Measurements from ENCODE around the gene LELP1. TPM values are rescaled to one million over a fixed set of nuclear protein-coding genes. Genes with fewer than 3 reads are reported as not detected.
"Not testable (repeated sequence)": the region's sequence is repeated elsewhere in the genome, so short reads cannot be mapped to it uniquely, and the experiment has no call there.

Gene LELP1
- total RNA-seq (2014; rRNA removed; shearing (Covaris generic)) = not detected in 2 replicates

DNA sequence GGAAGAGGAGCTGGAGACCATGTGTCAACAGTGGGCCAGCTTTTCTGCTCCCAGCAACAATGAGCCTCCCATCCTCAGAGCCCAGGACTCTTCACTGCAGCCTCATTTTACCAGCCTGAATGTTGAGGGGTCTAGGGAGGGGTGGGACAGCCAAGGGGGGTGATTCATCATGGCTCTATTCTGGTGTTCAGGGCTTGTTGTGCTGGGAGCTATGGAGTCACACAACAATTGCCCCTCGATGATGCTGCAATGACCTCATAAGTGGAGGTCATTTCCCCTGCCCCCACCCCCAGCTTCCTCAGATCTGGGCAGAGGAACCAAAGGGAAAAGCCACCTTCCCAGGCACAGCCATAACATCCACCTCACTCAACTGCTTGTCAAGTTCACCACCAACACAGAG, at the start of gene LELP1:
TSS of gene LELP1 (plus strand) at position 301 of the 400 bp plus-strand sequence. CDS start 1,278 bp downstream, outside the sequence.
- DNase-seq (ENCODE audit: low spot score) = no peak

DNA sequence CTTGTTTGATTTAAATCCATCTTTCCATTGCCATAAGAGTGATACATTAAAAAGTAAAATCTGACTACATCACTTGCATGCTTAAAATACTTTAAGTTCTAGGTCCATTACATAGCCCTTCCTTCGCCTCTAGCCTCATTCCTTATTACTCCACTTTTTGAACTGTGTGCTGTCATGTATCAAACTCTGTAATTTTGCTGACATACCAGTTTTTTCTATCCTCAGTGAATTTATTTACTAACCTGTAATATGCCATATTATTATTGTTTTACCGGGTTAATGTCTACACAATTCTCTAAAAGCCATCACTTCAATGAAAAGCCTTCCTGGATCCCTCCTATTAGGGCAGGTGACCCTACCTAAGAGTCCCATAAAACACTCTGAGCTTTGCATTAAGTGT, 47.7 kb upstream of the LELP1 start:
- DNase-seq (ENCODE audit: low spot score) = no peak

DNA sequence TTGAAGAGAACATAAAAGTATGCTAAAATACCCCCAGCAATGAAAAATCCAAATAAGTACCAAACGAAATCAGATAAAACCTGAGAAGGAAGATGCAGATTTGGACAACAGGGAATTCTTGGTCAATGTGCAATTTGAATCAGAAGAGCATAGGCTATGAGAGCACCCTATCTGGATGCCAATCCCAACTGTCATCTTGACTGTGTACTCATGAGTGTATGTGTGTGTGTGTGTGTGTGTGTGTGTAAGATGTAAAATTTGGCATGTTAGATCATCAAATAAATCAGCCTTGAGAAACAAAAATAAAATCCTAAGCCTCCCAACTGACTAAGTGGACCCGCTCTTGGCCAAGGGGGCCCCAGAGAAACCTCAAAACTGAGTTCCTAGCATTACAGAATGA, 34.5 kb upstream of the LELP1 start:
- no peak for DNase-seq (ENCODE audit: low spot score)

DNA sequence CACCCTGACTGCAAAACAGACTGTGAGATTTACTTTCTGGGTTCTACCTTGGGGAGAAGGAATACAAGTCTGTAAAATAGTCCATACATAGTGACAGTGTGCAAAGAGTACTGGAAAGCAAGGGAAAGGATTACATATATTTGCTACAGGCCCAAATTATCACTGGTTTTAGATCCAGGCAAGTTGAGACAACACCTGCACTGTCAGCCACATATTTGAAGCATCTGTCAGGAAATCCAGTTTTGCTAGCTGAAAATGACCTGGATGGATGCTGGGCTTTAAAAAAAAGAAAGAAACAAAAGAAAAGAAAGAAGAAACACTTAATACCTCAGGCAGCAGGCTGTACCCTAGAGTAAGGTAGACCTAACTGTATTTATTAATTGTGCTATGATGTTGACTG, 28.6 kb upstream of the LELP1 start:
- DNase-seq (ENCODE audit: low spot score) = no peak

DNA sequence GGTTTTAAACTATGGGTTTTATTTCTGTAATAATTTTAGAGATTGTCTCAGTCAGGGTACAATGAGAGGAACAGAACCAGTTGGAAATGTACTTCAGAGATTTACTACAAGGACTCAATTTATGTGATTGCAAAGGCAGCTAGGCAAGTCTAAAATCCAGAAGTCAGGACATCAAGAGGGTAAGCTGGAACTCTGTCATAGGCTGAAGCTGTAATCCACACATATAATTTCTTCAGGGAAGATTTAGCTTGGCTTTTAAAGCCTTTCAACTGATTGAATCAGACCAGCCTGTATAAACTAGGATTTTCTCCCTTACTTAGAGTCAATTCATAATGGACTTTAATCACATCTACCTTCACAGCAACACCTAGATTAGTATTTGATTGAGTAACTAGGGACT, 24.3 kb upstream of the LELP1 start:
- no peak for DNase-seq (ENCODE audit: low spot score)

DNA sequence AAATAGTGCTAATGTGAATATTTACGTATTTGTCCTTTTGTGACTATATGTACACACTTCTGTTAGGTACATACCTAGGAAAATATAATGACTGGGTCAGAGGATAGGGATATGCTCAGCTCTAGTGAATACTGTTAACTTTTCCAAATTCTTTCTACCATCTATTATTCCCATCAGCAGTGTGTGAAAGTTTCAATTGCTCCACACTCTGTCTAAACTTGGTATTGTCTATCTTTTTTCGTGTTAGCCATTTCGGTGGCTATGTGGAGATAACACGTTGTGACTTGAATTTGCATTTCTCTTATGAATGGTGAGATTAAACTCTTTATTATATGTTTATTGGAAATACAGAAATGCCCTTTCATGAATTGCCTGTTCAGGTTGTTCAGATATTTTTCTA, 22.7 kb upstream of the LELP1 start:
- DNase-seq (ENCODE audit: low spot score) = no peak

DNA sequence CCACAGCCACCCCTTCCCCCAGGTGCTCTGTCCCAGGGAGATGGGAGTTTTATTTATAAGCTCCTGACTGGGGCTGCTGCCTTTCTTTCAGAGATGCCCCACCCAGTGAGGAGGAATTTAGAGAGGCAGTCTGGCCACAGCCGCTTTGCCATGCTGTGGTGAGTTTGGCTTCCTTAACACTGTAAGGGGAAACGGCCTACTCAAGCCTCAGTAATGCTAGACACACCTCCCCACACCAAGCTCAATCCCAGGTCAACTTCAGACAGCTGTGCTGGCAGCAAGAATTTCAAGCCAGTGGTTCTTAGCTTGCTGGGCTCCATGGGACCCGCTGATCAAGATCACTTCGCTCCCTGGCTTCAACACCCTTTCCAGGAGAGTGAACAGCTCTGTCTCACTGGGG, 14.9 kb upstream of the LELP1 start:
- DNase-seq (ENCODE audit: low spot score) = not testable (repeated sequence)

DNA sequence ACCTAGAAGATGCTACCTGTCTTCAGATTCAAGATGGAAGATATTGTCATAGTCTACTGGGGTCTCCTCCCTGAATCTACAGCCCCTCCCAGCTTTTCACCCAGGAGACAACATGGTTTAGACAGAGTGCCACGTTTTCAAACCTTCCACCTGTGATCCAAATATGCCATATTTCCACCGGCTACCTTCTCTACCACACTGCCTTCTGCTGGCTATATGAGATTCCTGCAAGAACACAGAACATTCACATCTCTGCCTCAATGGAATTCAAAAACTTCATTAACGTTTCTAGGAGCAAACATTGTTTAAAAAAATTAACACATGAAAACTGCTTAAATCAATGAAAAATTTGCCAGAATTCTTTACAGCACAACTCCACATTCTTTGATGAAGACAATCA, 12.9 kb upstream of the LELP1 start:
- DNase-seq (ENCODE audit: low spot score) = no peak

DNA sequence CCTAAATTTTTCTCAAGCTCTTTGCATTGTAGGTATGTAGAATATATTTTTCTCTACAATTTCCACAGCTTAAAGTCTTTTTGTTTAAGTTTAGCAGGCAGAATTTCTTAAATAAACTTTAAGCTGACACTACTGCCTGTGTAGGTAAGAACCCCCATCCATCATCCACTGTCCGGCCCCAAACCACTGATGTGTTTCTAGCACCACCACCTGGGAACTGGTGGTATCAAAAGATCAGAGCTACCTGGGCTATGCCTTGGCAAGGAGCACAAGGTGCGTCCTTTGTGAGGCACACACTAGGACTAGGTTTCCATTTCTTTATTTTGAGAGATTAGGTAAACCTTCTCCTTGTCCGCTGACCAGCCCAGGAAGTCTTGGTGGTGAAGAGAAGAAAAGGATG, 10.5 kb upstream of the LELP1 start:
- peak; percentile 45 for DNase-seq (ENCODE audit: low spot score)

DNA sequence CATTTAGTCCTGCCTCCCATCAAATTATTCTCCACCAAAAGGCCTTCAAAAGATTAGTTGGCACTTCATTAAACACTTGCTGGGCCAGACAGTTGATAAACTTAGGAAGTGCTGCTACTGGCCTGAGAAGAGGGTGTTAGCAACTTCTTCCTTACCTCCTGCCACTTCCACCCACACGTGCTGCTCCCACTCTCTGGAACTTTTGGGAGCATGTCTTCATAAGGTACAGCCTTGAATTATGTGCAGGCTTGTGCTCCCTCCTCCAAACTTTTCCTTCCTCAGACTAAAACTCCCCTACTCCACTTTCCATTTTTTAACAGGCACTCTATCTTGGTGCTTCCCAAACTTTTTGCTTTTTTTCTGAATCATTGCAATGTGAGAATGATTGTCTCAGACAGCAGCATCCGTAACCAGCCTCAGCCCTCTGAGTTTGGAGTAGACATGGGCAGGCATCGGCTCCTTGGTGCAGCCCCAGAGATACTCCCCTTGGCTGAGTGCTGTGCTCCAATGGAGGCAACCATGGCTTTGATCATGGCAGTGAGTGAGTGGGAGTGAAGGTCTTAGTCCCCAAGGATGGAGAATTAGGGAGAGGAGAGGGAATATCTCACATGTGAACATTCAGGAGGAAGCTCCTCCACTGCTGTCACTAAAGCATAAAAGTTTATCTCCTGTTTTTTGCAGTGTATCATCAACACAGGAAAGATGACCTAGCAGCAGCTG, 8.7 kb upstream of the LELP1 start:
- DNase-seq (ENCODE audit: low spot score) = no peak

DNA sequence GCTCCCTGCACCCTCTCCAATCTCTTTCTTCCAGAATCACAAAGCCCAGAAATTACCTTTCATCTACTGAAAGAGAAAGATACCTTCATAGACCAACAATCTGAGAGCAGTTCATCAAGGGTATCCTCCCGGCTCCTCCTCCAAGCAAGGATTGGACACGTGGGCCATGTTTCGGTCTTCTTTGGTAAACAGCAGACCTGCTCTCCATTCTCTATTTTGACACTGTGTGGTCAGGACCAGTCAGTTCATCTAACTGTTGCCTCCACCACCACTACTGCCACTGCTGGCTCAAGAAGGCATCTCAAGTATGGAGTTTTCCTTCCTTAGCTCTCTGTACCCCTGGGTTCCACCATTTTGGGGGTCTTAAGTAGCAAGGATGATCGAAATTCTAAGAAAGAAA, 8.0 kb upstream of the LELP1 start:
- DNase-seq (ENCODE audit: low spot score) = no peak

DNA sequence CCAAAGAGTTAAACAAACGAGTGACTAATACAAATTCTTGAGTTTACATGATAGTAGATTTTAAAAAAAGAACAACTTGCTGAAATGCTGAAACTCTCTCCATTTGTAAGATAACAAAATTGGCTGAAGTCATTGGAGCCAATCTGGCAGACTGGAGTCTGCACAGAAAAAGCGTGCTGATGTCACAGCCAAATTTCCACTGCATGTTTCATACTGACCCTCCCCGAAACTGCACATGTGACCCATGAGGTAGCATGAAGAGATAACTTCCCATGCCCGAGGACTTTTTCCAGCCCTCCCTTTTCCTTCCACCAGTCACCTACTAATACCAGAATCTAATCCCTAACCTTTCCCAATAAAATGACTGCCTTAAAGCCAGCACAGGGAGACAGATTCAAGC, 1.2 kb upstream of the LELP1 start:
- no peak for DNase-seq (ENCODE audit: low spot score)

DNA sequence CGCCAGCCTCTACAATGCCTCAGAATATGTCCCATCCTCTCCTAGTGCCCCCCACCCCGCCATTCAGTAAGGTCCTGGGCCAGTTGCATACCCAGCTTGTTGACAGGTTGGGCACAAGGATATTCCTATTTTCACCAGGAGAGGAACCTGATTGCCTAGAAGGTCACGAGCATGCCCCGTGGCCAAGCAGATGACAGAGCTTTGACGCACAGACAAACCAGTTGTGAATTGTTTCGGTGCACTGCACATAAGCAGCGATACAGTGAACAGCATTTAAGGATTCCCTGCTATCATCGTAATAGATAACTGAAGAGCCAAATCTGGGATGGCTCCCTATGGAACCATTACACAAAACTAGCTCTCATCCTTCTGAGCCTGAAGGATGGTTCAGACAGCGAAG, 3.4 kb downstream of the LELP1 start:
- no peak for DNase-seq (ENCODE audit: low spot score)

DNA sequence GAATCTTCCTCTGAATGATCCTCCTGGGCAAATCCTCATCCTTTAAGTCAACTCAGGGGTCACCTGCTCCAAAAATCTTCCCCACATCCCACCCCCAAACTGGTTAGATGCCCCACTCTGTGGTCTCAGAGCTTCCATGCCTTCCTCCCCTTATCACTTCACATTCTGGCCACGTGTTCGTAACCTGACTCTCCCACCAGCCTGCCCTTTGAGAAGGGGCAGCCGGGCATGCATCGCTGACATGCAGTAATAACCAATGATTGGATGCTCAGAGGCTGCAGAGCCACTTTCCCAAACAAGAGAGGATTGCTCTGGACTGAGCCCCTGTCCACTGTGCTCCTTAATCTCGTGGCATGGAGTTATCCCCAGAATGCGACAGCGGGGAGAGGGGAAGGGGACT, 7.0 kb downstream of the LELP1 start:
- DNase-seq (ENCODE audit: low spot score) = no peak

DNA sequence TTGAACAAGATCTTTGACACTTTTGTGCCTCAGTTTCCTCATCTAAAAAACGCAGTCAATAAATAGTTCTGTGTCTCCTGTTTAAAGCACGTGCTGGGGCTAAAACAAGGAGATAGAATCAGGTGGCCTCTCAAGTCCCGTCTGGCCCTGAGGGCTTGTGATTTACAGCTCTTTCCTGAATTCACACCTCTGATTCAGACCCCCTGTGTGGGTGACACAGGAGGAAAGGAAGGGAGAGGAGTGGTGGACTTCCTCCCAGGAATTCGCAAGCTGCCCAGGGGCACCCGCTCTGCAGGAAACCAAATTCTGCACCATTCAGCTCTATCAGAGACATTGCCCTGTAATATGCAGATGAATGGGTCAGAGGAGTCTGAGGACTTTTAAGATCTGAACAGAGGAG, 9.0 kb downstream of the LELP1 start:
- DNase-seq (ENCODE audit: low spot score) = no peak

DNA sequence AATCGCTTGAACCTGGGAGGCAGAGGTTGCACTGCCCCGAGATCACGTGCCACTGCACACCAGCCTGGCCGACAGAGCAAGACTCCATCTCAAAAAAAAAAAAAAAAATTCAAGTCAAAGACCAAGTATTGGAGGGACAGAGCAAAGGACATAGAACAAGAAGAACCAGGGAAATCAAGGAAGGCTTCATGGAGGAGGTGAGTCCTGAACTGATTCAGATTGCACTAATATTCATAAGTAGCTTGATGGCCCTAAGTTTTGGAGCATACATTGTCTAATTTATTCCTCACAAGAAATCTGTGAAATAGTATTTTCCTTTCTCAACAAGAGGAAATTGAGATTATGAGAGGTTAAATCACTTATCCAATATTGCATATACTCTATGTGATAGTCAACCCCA, 10.3 kb downstream of the LELP1 start:
- DNase-seq (ENCODE audit: low spot score) = no peak

DNA sequence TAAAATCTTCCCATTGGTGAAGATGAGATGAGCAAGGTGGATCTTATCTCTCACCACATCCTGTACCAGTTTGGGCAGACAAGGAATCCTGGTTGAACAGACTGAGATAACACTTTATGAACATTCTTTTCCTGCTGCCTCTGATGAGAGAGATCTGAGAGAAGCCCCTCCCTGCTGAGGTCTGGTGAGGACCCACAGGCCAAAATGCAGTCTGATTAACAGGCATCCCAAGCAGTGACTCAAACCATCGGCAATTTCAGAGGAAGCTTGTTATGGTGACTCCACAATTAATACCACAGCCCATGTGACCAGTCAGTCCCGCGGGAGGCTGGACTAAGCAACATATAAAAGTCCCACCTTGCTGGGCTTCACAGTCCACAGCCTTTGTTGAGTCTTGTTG, 14.0 kb downstream of the LELP1 start, which contains the start of gene PRR9:
TSS of gene PRR9 (plus strand) at position 373 of the 400 bp plus-strand sequence. CDS start 561 bp downstream, outside the sequence.
- DNase-seq (ENCODE audit: low spot score) = no peak

DNA sequence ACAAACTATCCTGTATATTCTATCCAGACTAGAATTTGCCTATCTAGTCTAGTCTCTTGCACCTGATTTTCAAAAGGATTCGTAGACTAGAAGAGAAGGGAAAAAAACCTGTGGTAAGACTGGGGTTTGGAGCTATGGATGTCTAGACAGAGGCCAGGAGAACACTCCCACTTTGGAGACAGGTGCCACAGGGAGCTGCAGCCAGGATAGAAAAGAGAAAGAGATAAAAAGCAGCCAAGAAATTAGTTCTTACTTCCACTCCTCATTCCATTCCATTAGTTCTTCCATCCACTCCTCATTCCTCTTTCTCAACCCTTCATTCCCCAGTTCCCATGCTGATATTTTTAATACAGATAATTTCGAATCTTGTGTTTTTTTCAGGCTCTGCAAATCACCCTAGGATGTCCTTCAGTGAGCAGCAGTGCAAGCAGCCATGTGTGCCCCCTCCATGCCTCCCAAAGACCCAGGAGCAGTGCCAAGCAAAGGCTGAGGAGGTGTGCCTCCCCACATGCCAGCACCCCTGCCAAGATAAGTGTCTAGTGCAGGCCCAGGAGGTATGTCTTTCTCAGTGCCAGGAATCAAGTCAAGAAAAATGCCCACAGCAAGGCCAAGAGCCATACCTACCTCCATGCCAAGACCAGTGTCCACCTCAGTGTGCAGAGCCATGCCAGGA, 14.7 kb downstream of the LELP1 start:
- DNase-seq (ENCODE audit: low spot score) = no peak

DNA sequence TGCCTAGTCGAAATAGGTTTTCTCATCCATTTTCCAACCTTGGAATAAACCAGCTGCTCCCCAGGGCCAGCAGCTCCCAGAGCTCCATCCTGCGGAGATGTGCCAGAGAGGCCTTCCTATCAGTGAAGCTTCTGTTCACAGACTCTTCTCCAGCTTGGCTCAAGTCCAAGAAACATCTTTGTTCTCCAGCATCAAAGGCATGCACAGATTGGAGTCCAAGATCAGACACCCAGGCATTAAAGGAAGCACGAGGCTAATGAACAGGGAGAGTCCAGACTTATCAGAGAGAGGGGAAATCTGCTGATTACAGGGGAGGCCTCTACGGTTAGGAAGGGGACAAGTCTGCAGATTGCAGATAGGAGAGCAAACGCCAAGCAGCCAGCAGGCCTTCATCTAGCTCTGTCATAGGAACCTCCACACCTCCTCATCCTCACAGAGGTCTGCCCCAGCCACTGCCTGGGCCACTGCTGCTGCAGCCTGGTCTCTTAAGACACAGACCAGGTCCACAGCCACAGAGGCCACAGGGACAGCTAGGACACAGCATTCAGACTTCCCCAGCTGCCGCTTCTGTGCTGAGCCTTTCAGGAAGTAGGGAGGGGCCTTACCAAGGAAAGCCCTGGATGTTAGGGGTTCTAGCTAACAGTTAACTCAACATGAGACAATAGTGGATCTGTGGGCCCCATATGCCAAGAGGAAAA, 17.5 kb downstream of the LELP1 start:
- no peak for DNase-seq (ENCODE audit: low spot score)

DNA sequence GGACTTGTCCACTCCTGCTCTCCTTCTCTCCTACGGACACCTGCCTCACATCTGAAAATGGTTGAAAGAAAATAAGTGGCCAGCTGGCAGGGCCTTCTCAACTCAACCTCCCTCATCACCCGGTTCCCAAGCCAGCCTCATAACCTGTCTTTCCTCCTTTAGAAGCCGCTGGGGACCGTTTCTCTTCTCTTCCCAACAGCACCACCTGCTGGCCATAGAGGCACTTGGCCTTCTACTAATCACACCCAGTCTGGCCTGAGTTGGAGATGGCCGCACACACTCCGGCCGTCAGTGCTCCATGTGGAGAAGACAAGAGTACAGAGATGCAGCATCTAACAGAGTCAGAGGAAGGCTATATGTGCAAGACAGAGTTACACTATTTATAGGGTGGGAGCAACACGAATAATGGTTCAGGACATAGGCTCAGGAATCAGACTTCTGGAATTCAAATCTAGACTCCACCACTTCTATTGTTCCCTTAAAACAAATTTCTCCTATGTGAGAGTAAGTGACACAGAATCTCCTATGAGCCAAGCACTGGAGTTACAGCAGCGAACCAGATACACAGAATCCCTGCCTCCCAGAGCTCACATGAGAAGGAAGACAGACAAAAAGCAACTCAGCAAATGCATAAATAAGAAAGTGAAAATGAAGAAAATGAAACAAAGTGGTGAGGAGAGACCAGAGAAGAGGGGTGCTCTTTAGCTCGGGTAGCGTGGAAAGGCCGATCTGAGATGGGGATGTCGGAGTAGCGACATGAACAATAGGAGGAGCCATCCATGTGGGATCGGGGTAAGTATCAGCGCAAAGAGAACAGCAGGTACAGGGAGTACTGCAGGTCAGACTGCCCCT, 20.0 kb downstream of the LELP1 start:
- peak; percentile 77 for DNase-seq (ENCODE audit: low spot score)

DNA sequence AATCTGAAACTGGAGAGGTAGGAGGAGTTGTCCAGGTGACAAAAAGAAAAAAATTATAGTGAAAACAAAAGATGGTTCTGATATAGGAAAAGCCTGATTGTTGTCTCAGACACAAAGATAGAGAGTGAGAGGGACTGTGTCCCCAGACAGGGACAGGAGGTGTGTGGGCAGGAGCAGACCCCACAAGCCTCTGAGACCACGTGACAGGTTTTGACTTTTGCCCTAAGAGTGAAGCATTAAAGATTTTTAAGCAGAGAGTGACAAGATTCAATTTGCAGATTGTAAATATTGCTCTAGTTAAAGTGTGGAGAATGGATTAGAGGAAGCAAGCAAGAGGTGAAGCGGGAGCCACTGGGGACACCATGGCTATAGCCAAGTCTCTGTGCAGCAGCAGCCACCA, 24.6 kb downstream of the LELP1 start:
- DNase-seq (ENCODE audit: low spot score) = no peak

DNA sequence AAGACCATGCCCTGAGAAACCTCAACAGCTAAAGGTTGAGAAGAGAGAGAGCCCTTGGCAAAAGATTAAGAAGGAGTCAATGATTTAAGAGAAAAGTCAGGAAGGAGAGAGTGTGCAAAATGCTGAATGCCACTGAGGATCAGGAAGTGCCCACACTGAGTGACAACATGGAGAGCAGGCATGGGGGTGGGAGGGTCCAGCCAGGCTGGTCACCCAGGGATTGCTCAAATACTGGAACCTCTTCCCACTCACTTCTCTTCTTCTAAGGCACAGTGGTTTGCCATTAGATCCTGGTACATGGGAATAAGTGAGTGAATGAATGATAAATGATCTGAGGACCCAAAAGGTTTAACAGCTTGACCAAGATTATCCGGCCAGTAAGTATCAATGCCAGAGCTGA, 25.3 kb downstream of the LELP1 start:
- DNase-seq (ENCODE audit: low spot score) = no peak

Data from HT-29 (cell line).